Measurements from ENCODE around the gene HBQ1. TPM values are rescaled to one million over a fixed set of nuclear protein-coding genes. Genes with fewer than 3 reads are reported as not detected.
"Not testable (repeated sequence)": the region's sequence is repeated elsewhere in the genome, so short reads cannot be mapped to it uniquely, and the experiment has no call there.

The HBQ1 gene
- total RNA-seq, 1 experiment from 2014 or later, result 3.5 TPM

GRCh38 chr16:203246-203645, 23.0 kb downstream of the HBQ1 start:
- no peaks in the 10 kb centered on the region for H3K79me1 ChIP-seq (ENCODE audit: insufficient read depth, low read depth, low read length, poor library complexity, severe bottlenecking)
- no peaks in the 10 kb centered on the region for H3K23me2 ChIP-seq (ENCODE audit: insufficient read length, low read depth, low read length, poor library complexity, severe bottlenecking)
- Mint-ChIP-seq H3K9me3 (no peaks in the 10 kb centered on the region), H3K36me3 (ENCODE audit: insufficient read depth in 1 of 3, low read depth in 3 of 3) (peaks cover 55 to 92% (median 71%) of the 10 kb centered on the region in 3 experiments; a peak in 6 of 7 replicates), H3K4me3 (no peak overlapping the region), H3K27ac (no peak overlapping the region), H3K4me1 (no peaks in the 10 kb centered on the region), H3K27me3 (ENCODE audit: low read depth) (no peaks in the 10 kb centered on the region)
- DNase-seq, result no peak
- no peak overlapping the region for H3K18ac ChIP-seq (ENCODE audit: insufficient read length, low read depth, low read length)
- no peak overlapping the region for H2BK12ac ChIP-seq (ENCODE audit: insufficient read length, low read depth, low read length)
- no peak overlapping the region for H2AK5ac ChIP-seq (ENCODE audit: insufficient read length, low read length)
- no peaks in the 10 kb centered on the region; the same call in 1 of the 2 replicates for H3K79me2 ChIP-seq (ENCODE audit: insufficient read depth, low read length)
- no peak for TF ChIP-seq CTCF (conservative IDR thresholded peaks at IDR 0.05)
- no peak overlapping the region for H3K14ac ChIP-seq (ENCODE audit: insufficient read depth, low read length)
- H2BK5ac ChIP-seq (ENCODE audit: insufficient read length, low read length), result no peak overlapping the region
- H2BK20ac ChIP-seq (ENCODE audit: low read depth, low read length, poor library complexity, severe bottlenecking), result no peak overlapping the region
- no peak overlapping the region for H4K8ac ChIP-seq (replicated peaks; ENCODE audit: insufficient read length, low read depth, low read length)
- no peak overlapping the region for H2BK120ac ChIP-seq (ENCODE audit: low read depth, low read length, poor library complexity, severe bottlenecking)
- no peak overlapping the region for H3K23ac ChIP-seq (ENCODE audit: insufficient read length, low read depth, low read length)
- H3K27me3 ChIP-seq (ENCODE audit: insufficient read depth, low read length), result no peaks in the 10 kb centered on the region
- no peak overlapping the region for H3K4me2 ChIP-seq (ENCODE audit: insufficient read depth, insufficient read length, low read length)
- no peak overlapping the region for H4K5ac ChIP-seq (ENCODE audit: insufficient read length, low read depth, low read length)
- no peaks in the 10 kb centered on the region for H3K4me1 ChIP-seq (ENCODE audit: insufficient read depth, low read length)
- no peak overlapping the region for H3K9ac ChIP-seq (ENCODE audit: extremely low read depth, insufficient read length, low read length)
- H4K20me1 ChIP-seq (ENCODE audit: control insufficient read depth, insufficient read depth, insufficient read length), result no peaks in the 10 kb centered on the region
- WGBS (ENCODE audit: extremely low coverage, insufficient read length, low lambda C conversion rate), result no CpG with 5 or more reads among the region's 4 CpGs
- H2AFZ ChIP-seq (ENCODE audit: low read length), result no peak overlapping the region
- no peak overlapping the region for H3T11ph ChIP-seq (ENCODE audit: low read length)
- H2BK15ac ChIP-seq (ENCODE audit: low read depth, low read length), result no peak overlapping the region
- H3K56ac ChIP-seq (ENCODE audit: insufficient read length, low read depth, low read length), result no peak overlapping the region
- H3K9me3 ChIP-seq (ENCODE audit: control insufficient read depth, low read depth, low read length), result no peaks in the 10 kb centered on the region
- no peak overlapping the region for H3K4ac ChIP-seq (ENCODE audit: low read depth, low read length)
- H3K27ac ChIP-seq (ENCODE audit: insufficient read length, low read depth, low read length), result no peak overlapping the region
- no peak overlapping the region for H4K91ac ChIP-seq (ENCODE audit: insufficient read length, low read depth, low read length)

GRCh38 chr16:204046-204445, 23.8 kb downstream of the HBQ1 start:
- not testable (repeated sequence) for H3K79me2 ChIP-seq (ENCODE audit: insufficient read depth, low read length); H3K9me3 ChIP-seq (ENCODE audit: control insufficient read depth, low read depth, low read length); H2AFZ ChIP-seq (ENCODE audit: low read length); H3K4me1 ChIP-seq (ENCODE audit: insufficient read depth, low read length); H3K27ac Mint-ChIP-seq; H2BK12ac ChIP-seq (ENCODE audit: insufficient read length, low read depth, low read length); H2BK120ac ChIP-seq (ENCODE audit: low read depth, low read length, poor library complexity, severe bottlenecking); H3K4me1 Mint-ChIP-seq; H3K56ac ChIP-seq (ENCODE audit: insufficient read length, low read depth, low read length); H3K79me1 ChIP-seq (ENCODE audit: insufficient read depth, low read depth, low read length, poor library complexity, severe bottlenecking); H2AK5ac ChIP-seq (ENCODE audit: insufficient read length, low read length); H3K27me3 Mint-ChIP-seq (ENCODE audit: low read depth); H3K9ac ChIP-seq (ENCODE audit: extremely low read depth, insufficient read length, low read length); H3K27ac ChIP-seq (ENCODE audit: insufficient read length, low read depth, low read length); H3K23me2 ChIP-seq (ENCODE audit: insufficient read length, low read depth, low read length, poor library complexity, severe bottlenecking); H2BK5ac ChIP-seq (ENCODE audit: insufficient read length, low read length); H4K20me1 ChIP-seq (ENCODE audit: control insufficient read depth, insufficient read depth, insufficient read length); H3K4me3 Mint-ChIP-seq; H4K91ac ChIP-seq (ENCODE audit: insufficient read length, low read depth, low read length); H3K14ac ChIP-seq (ENCODE audit: insufficient read depth, low read length); H4K8ac ChIP-seq (replicated peaks; ENCODE audit: insufficient read length, low read depth, low read length); H3T11ph ChIP-seq (ENCODE audit: low read length); H3K4me2 ChIP-seq (ENCODE audit: insufficient read depth, insufficient read length, low read length); H3K23ac ChIP-seq (ENCODE audit: insufficient read length, low read depth, low read length); H4K5ac ChIP-seq (ENCODE audit: insufficient read length, low read depth, low read length); H2BK15ac ChIP-seq (ENCODE audit: low read depth, low read length); H3K27me3 ChIP-seq (ENCODE audit: insufficient read depth, low read length); H3K9me3 Mint-ChIP-seq; H3K18ac ChIP-seq (ENCODE audit: insufficient read length, low read depth, low read length); DNase-seq; H3K4ac ChIP-seq (ENCODE audit: low read depth, low read length); H2BK20ac ChIP-seq (ENCODE audit: low read depth, low read length, poor library complexity, severe bottlenecking)
- H3K36me3 Mint-ChIP-seq (ENCODE audit: insufficient read depth in 1 of 3, low read depth in 3 of 3), result peaks cover 51 to 92% (median 71%) of the 10 kb centered on the region in 3 experiments; a peak in 6 of 7 replicates
- no CpG with 5 or more reads among the region's 9 CpGs for WGBS (ENCODE audit: extremely low coverage, insufficient read length, low lambda C conversion rate)
